HG03354 (cell line): ENCODE measurements around the gene PARD3.
A peak's percentile ranks its signal among the peaks of the same experiment; 100 is the strongest.
"Not testable (repeated sequence)": the region's sequence is repeated elsewhere in the genome, so short reads cannot be mapped to it uniquely, and the experiment has no call there.

Experiments used
- ATAC-seq: cut with Tn5 transposase; IDR thresholded peaks from one replicate; pipeline ENCODE4 v1.9.1; 2021; ENCODE audit warnings: mild to moderate bottlenecking; ENCODE audit not compliant: unreplicated experiment, poor library complexity, severe bottlenecking

Gene PARD3

GRCh38 chr10:34728361-34728760 is 86.7 kb downstream of the PARD3 start:
- no peak for ATAC-seq

GRCh38 chr10:34727595-34728033 is 87.5 kb downstream of the PARD3 start:
- no peak for ATAC-seq

- ATAC-seq = no peak
These were observed 88.2 kb downstream of the PARD3 start for GRCh38 chr10:34726862-34727261.

GRCh38 chr10:34723750-34724149 is 91.3 kb downstream of the PARD3 start:
- peak; percentile 74 for ATAC-seq

GRCh38 chr10:34722404-34722803 is 92.7 kb downstream of the PARD3 start:
- ATAC-seq = no peak

- ATAC-seq = no peak
These were observed 93.8 kb downstream of the PARD3 start for GRCh38 chr10:34721208-34721840.

- ATAC-seq = no peak
These were observed 95.3 kb downstream of the PARD3 start for GRCh38 chr10:34719746-34720145.

GRCh38 chr10:34719328-34719727 is 95.8 kb downstream of the PARD3 start:
- no peak for ATAC-seq

GRCh38 chr10:34717429-34717828 is 97.7 kb downstream of the PARD3 start:
- ATAC-seq = no peak

- peak; percentile 82 for ATAC-seq
These were observed 98.1 kb downstream of the PARD3 start for GRCh38 chr10:34716958-34717357.

GRCh38 chr10:34716234-34716633 is 98.9 kb downstream of the PARD3 start:
- no peak for ATAC-seq

GRCh38 chr10:34715511-34716187 is 99.4 kb downstream of the PARD3 start:
- no peak for ATAC-seq

GRCh38 chr10:34713875-34714274 is 101.2 kb downstream of the PARD3 start:
- no peak for ATAC-seq

GRCh38 chr10:34711500-34711899 is 103.6 kb downstream of the PARD3 start:
- no peak for ATAC-seq

GRCh38 chr10:34710391-34710751 is 104.7 kb downstream of the PARD3 start:
- no peak for ATAC-seq

GRCh38 chr10:34709637-34710390 is 105.3 kb downstream of the PARD3 start:
- no peak for ATAC-seq

GRCh38 chr10:34707656-34708055 is 107.4 kb downstream of the PARD3 start:
- no peak for ATAC-seq

- ATAC-seq = not testable (repeated sequence)
These were observed 108.1 kb downstream of the PARD3 start for GRCh38 chr10:34706992-34707391.

- no peak for ATAC-seq
These were observed 108.9 kb downstream of the PARD3 start for GRCh38 chr10:34706147-34706546.

GRCh38 chr10:34705563-34705962 is 109.5 kb downstream of the PARD3 start:
- peak; percentile 78 for ATAC-seq
